ENCODE results near the gene ZNF653. TPM values are rescaled to one million over a fixed set of nuclear protein-coding genes. Genes with fewer than 3 reads are reported as not detected.

Gene ZNF653
- total and polyA plus RNA-seq, 9 of the 15 experiments (the other 6 are each of a cell fraction or from before 2014, with no cell fraction given), result 1.6 to 8.0 (median 4.2) TPM; not detected in 2

- CTCF ChIA-PET (ENCODE audit: low intra/inter-chr PET ratio), result no interaction called here
- Histone ChIP-seq H3K27me3 (ENCODE audit: control insufficient read depth in 2 of 2, insufficient read depth in 2 of 2, low read length in 2 of 2) (no peaks in the 10 kb centered on the region), H3K9me1 (ENCODE audit: control insufficient read depth, insufficient read depth, low read length) (no peaks in the 10 kb centered on the region), H4K20me1 (replicated peaks; ENCODE audit: control insufficient read depth, insufficient read depth, low read length) (no peaks in the 10 kb centered on the region), H3K9ac (ENCODE audit: insufficient read depth in 1 of 2, low read depth in 2 of 2, low read length in 2 of 2) (no peak overlapping the region), H3K4me2 (ENCODE audit: insufficient read depth, low read length) (no peak overlapping the region), H3K36me3 (ENCODE audit: control insufficient read depth, insufficient read depth, low read length) (no peaks in the 10 kb centered on the region), H3K4me1 (replicated peaks in 1 of 2; ENCODE audit: control insufficient read depth in 2 of 2, insufficient read depth in 2 of 2, low read length in 2 of 2) (peaks cover 0 to 37% of the 10 kb centered on the region in 2 experiments; a peak in 2 of 5 replicates), H3K9me3 (replicated peaks; ENCODE audit: control insufficient read depth, insufficient read depth, low read depth, low read length) (no peaks in the 10 kb centered on the region), H3K79me2 (ENCODE audit: control insufficient read depth, insufficient read depth, low read length) (no peaks in the 10 kb centered on the region), H3K27ac (ENCODE audit: extremely low read depth, low read depth, low read length) (no peak overlapping the region), H3K4me3 (no peak overlapping the region), H2AFZ (ENCODE audit: low read depth, low read length) (no peak overlapping the region)
- 81% methylated on average over 24 of the region's 45 CpGs for WGBS (ENCODE audit: insufficient coverage, low coverage, missing lambda C conversion rate)
- in situ Hi-C loops (cut with MboI), result no loop called here
- BruUV-seq (replicated peaks), result no TSS peak
- TF ChIP-seq RBFOX2 (IDR thresholded peaks at IDR 0.05; ENCODE audit: low read depth, low read length), result 0 out of 2 replicates have a peak, but pooled peaks have one; percentile 6
- no peak for TF ChIP-seq ZNF696 (CRISPR knock-in tag; conservative IDR thresholded peaks at IDR 0.05)
- TF ChIP-seq NR4A1 (CRISPR knock-in tag; IDR thresholded peaks at IDR 0.05), result no peak
- TF ChIP-seq NR4A1 (tag; IDR thresholded peaks at IDR 0.05), result no peak
- no peak for TF ChIP-seq CHD1 (IDR thresholded peaks at IDR 0.05; ENCODE audit: low read length)
- 0 out of 2 replicates have a peak, but pooled peaks have one; percentile 29 for TF ChIP-seq ZBTB33 (CRISPR knock-in tag; IDR thresholded peaks at IDR 0.05)
- peak; percentile 29; the same call in 1 of the 2 replicates for TF ChIP-seq POLR2G (IDR thresholded peaks at IDR 0.05; ENCODE audit: low read depth, low read length)
- POLR2A ChIA-PET, result interaction anchor here (0.5 to 0.6 kb wide), 2 partner anchors 14 to 1663 kb away, joined by 4 read pairs; partner anchors contain the start of genes IER2 and STX10
- intact Hi-C loops (cut with micrococcal nuclease), result loop anchor here (10.0 kb wide), 1 partner anchor 192 kb away; the partner anchor contains the start of gene TSPAN16
- no peak for ATAC-seq
- FAIRE-seq, result no peak
- peak in 1 of 4 experiments; percentile 4 for DNase-seq (ENCODE audit: extremely low read depth in 1 of 4, low spot score in 3 of 4)
Measured at GRCh38 chr19:11486661-11487503, 18.8 kb downstream of the ZNF653 start.

Data from K562 (cell line).